Amniotic stem cell (primary cell): Measurements from ENCODE around the gene PLEKHG4B.

Experiments used
- DNase-seq: peaks from one replicate; lab custom pipeline; 2025; lab: John Stamatoyannopoulos, UW

PLEKHG4B gene

DNA sequence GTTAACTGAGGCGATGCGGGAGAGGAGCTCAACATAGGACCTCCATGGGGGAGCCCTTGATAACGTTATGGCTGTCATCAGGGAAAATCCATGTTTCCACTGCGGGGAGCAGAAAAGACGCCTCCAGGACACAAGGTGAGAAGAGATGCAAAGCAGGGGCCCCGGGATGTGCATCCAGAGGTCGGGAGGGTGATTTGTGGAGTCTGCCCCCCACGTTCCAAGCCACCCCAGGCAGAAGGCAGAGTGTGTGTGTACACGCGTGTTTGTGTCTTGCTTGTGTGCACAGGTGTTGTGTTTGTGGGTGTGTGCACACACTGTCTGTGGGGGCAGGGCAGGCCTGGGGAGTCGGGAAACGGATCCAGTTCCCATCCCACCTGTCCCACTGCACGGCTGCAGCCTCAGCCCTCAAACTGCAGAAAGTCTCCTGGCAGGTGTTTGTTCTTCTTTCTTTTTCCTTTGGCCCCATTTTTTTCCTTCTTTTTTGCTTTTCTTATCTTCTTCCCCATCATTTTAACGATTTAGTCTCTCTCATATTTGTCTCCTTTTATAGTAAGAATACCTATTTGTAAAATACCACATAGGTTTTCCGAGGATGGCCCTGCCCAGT lies 17.4 kb upstream of the PLEKHG4B start:
- DNase-seq: no peak

GRCh38 chr5:75331-76320 lies 16.3 kb upstream of the PLEKHG4B start:
- DNase-seq: no peak

DNA sequence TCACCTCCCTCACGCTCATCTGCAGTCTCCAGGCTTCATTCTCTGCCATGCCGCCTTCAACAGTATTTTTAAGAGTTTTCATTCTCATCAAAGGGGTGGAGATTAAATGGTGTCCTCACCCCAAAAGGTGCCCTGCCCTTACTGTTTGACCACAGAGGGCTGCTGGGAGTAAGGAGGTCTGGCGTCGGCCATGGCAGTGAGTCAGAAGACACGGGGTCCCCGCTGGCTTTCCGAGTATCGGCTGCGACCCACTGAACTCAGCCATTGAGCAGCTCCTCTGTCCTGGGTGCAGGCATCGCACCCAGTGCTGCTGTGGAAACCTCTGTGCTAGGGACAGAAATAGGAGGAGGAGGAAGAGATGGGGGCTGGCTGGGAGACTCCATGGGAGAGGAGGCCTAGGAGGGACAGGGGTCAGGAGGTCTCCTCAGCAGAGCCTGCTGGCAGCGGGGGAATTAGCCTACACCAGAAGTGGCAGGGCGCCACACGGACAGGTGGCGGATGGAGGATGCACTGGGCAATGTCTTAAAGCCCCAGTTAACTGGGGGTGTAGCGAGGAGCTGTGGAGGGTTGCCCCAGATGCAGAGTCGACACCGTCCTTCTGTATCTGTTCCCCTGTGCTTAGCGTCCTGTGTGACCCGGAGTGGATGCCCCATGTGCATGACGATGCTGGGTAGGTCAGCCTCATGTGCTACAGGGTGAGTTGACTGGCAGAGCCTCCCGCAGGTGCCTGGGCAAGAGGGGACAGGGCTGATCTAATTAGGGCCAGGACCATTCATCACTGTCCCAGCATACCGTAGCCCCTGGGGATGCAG lies 15.4 kb upstream of the PLEKHG4B start:
- no peak for DNase-seq

- DNase-seq: no peak
These were observed 14.8 kb upstream of the PLEKHG4B start for GRCh38 chr5:77170-77501.

DNA sequence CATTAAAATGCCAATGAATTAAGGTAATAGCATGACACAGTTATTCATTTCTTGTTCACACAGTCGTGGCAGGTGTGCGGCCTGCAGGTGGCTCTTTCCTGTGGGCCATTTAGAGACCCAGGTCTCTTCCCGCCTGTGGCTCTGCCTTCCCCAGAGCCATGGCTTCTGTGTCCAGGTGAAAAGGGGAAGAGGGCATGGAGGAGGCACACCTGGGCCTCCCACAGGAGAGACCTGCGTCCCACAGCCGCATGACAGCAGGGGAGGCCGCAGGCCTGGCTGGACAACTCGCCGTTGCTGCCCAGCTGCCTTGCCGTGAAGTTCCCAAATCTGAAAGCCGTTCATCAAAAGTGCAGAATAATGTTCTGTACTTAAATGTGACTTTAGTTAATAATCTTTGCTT lies 14.4 kb upstream of the PLEKHG4B start:
- DNase-seq: no peak

DNA sequence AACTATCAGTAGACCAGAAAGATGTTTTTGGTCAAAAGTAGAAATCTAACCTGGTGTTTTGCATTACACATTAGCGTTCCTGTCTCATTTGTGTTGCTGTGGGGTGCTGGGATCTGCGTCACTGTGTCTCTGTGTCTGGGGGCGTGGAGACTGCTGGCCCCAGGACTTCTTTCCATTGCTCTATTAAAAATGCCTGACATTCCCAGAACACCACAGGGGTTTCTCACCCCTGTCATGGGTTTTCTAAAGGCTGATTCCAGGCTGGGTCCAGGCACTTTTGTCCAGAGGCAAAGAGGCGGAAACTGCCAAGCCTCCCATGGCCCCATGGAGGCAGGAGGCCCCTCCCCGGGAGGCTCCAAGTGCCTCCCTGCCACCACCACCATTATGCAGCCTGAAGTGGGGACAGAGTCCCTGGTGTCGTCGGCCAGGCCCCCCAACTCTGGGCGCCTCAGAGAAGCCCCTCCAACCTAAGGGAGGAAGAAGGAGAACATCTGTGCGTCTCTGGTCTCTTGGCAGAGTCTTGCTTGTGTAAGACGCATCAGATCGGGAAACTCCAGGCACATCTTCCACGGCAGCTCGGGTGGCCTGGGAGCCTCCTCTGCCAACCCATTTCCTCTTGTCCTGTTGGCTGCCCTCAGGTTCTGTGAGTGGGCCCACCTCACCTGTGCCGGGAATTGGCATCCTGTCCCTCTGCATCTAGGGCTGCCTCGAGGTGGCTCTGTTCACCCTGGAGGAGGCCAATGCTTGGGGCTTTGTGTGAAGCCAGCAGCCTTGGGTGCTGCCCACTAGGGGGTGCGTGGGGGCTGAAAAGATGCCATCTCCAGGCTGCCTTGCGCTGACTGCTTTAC lies 13.8 kb upstream of the PLEKHG4B start:
- DNase-seq: no peak

DNA sequence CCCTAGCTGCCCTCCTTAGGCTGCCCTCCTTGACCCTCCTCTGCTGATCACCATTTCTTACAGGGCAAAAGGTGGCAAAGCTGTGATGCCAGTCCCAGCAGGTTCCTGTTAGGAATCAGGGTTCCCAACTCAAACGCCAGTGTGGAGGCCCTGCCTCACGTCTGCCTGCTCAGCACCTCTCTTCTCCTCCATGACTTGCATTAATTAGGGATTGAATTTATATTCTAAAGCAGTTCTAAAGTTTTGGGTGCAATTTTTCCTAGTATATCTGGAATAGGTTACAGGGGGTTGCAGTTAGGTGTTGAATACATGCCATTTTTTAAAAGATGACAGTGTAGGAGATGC lies 13.2 kb upstream of the PLEKHG4B start:
- DNase-seq: no peak

GRCh38 chr5:79263-79662 lies 12.7 kb upstream of the PLEKHG4B start:
- DNase-seq: no peak

- no peak for DNase-seq
These were observed 12.1 kb upstream of the PLEKHG4B start for GRCh38 chr5:79821-80220.

DNA sequence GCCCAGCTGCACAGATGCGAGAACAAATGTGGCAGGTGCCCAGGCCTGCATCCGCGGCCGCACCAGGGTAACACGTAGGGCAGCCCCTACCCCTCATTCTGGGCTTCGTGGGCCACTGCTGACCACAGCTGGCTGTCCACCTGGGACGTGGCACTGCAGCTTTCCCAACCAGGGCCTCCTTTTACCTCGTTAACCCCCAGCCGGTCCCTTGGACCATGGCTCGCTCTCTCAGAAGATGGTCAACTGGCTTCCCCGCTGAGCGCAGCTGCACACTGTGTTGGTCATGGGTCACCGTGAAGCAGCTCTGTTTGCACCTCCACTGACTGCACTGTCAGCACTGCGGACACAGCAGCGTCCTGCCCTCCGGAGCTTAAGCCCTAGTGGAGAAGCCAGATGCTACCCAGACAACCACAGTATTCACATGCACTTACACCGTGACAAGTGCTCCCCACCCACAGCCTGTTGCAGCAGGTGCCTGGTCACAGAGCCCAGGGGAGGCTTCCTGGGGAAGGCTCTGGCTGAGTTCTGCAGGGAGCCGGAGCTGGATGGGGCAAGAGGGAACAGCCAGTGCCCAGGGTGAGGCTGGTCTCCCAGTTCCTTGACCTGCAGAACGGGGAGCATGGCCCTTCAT lies 10.5 kb upstream of the PLEKHG4B start:
- DNase-seq: no peak

GRCh38 chr5:82097-82496 lies 9.9 kb upstream of the PLEKHG4B start:
- DNase-seq: no peak

DNA sequence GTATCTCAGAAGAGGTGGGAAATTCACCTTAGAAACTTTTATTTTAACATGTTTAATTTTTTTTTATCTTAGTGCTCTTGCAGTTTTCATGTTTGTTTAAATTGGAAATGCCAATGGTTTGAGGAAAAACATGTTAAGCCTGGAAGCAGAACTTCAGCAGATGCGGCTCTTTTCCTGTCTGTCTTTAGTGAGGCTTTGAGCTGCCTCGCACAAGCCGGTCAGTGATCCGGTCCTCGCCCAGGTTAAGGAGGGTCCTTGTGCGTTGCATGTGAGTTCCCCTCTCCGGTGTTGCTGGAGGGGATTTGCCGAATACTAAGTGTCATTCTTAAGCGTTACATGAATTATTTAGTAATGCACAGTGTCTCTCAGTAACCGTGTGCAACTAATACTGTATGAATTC lies 9.4 kb upstream of the PLEKHG4B start:
- no peak for DNase-seq

DNA sequence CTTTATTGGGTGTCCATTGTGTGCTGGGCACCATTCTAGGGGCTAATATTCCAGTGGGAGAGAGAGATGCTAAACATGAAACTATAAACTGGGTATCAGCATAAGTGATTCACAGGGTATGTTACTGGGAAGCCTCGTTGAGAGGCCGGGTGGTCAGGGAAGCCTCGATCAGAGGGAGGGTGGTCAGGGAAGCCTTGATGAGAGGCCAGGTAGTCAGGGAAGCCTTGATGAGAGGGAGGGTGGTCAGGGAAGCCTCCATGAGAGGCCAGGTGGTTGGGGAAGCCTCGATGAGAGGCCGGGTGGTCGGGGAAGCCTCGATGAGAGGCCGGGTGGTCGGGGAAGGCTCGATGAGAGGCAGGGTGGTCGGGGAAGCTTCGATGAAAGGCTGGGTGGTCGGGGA lies 8.9 kb upstream of the PLEKHG4B start:
- DNase-seq: no peak

GRCh38 chr5:85334-85995 lies 6.5 kb upstream of the PLEKHG4B start:
- DNase-seq: no peak

- DNase-seq: no peak
These were observed 2.4 kb upstream of the PLEKHG4B start for GRCh38 chr5:89337-90286.

GRCh38 chr5:90590-91547 lies 1.1 kb upstream of the PLEKHG4B start:
- DNase-seq: no peak

- DNase-seq: no peak
These were observed 643 bp downstream of the PLEKHG4B start for GRCh38 chr5:92401-93220.
